ENCODE measurements around the gene INHBC. TPM values are rescaled to one million over a fixed set of nuclear protein-coding genes. Genes with fewer than 3 reads are reported as not detected.

INHBC gene
- total RNA-seq, 4 donors from 2014 or later = not detected

DNA sequence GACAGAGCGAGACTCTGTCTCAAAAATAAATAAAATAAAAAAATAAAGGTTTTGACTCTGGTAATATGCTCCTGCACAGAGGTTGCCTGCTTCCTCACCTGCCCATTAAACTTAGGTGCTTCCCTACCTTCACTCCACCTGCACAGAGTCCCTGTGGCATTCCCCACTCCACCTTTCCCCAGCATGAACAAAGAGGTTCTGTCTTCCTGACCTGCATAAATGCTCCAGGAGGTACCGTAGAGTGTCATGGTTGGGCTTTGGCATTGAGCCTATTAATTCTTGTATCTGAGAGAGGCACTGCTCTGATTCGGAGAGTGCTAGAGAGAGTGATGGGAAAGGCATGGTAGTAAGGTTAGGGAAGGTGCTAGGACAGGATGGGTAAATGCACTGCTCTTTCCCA lies 38.8 kb downstream of the INHBC start:
- no peak overlapping the region for H3K4me3 ChIP-seq
- no peak for DNase-seq
- no peak for TF ChIP-seq POLR2A (IDR thresholded peaks at IDR 0.05)
- TF ChIP-seq, protein P1, sequence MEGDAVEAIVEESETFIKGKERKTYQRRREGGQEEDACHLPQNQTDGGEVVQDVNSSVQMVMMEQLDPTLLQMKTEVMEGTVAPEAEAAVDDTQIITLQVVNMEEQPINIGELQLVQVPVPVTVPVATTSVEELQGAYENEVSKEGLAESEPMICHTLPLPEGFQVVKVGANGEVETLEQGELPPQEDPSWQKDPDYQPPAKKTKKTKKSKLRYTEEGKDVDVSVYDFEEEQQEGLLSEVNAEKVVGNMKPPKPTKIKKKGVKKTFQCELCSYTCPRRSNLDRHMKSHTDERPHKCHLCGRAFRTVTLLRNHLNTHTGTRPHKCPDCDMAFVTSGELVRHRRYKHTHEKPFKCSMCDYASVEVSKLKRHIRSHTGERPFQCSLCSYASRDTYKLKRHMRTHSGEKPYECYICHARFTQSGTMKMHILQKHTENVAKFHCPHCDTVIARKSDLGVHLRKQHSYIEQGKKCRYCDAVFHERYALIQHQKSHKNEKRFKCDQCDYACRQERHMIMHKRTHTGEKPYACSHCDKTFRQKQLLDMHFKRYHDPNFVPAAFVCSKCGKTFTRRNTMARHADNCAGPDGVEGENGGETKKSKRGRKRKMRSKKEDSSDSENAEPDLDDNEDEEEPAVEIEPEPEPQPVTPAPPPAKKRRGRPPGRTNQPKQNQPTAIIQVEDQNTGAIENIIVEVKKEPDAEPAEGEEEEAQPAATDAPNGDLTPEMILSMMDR (IDR thresholded peaks at IDR 0.05) = no peak
- H3K9me3 ChIP-seq = no peaks in the 10 kb centered on the region
- H3K27me3 ChIP-seq = peaks cover 0 to 11% of the 10 kb centered on the region in 2 donors
- H3K27ac ChIP-seq = no peak overlapping the region
- H3K36me3 ChIP-seq = peaks cover 0 to 9% (median 0%) of the 10 kb centered on the region in 3 donors
- peaks cover 8 to 36% (median 18%) of the 10 kb centered on the region in 4 donors for H3K4me1 ChIP-seq

DNA sequence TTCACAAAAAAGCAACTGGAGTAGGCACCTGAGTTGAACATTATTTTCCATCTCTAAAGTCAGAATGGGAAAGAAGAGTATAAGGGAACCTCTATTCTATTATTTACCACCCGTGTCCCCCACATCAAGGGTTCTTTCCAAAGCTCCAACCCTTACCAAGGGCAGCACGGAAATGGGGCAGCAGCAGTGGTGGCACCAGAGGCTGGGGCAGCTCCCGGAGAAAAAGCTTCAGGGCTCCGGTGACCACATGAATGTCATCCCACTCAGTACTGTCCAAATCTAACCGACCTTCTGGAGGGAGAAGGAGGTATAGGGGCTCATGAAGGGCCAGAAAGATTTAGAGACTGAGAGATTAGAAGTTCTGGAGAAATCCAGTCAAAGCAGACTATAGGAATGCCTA lies 39.3 kb downstream of the INHBC start:
- DNase-seq = no peak

DNA sequence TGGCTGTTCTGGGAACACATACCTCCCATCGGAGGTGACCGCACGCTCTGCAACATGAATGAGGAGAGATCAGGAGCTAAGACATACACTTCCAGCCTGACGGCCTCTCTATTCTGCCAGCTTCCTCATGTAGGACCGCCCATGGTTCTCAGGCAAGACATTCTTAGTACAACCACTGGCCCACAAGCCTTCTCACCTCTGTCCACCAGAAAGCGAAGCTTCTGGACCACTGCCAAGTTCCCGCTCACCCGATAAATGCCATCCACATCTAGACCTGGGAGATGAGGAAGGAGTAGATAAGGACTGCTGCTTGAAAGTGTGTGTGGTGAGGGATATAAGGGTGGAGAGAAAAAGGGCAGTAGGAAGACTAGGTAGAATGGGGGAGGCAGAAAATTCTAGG lies 39.8 kb downstream of the INHBC start:
- H3K27ac ChIP-seq = no peak overlapping the region
- no peak for DNase-seq
- no peak overlapping the region for H3K4me3 ChIP-seq
- H3K27me3 ChIP-seq = peaks cover 0 to 11% of the 10 kb centered on the region in 2 donors
- H3K36me3 ChIP-seq = peaks cover 0 to 9% (median 0%) of the 10 kb centered on the region in 3 donors
- H3K9me3 ChIP-seq = no peaks in the 10 kb centered on the region
- peaks cover 8 to 36% (median 21%) of the 10 kb centered on the region in 4 donors for H3K4me1 ChIP-seq
- TF ChIP-seq POLR2A (IDR thresholded peaks at IDR 0.05) = no peak
- TF ChIP-seq, protein P1 (IDR thresholded peaks at IDR 0.05) = no peak

More for the DNA sequence above, 39.3 kb downstream of the INHBC start:
- Histone ChIP-seq H3K27ac (no peak overlapping the region), H3K36me3 (peaks cover 0 to 9% (median 0%) of the 10 kb centered on the region in 3 donors), H3K4me1 (peaks cover 8 to 36% (median 20%) of the 10 kb centered on the region in 4 donors), H3K9me3 (no peaks in the 10 kb centered on the region), H3K27me3 (peaks cover 0 to 11% of the 10 kb centered on the region in 2 donors), H3K4me3 (no peak overlapping the region)
- TF ChIP-seq POLR2A (IDR thresholded peaks at IDR 0.05) = no peak
- TF ChIP-seq, protein P1 (IDR thresholded peaks at IDR 0.05) = no peak

DNA sequence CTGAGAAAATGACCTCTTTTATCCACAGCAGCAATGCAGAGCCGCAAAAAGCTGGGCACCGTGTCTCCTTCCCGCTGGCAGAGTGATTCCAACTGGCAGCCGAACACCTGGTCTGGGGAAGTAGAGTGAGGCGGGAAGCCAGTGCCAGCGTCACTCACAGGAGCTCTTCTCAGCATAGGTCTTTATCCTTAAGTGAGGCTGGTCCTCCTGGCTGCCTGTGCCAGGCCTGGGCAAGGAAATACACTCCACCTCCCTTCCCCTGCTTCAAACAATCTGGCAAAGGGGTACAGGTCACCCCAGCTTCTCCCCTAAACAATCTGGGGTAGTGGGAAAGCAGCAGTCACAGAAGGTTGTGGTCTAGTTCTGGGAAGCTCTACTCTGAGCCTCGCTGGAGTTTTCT lies 40.3 kb downstream of the INHBC start:
- Histone ChIP-seq H3K27me3 (peaks cover 0 to 11% of the 10 kb centered on the region in 2 donors), H3K4me3 (peak overlapping the region in 2 of 4 donors; percentile 44 to 47), H3K4me1 (peaks cover 8 to 36% (median 22%) of the 10 kb centered on the region in 4 donors), H3K9me3 (no peaks in the 10 kb centered on the region), H3K27ac (no peak overlapping the region), H3K36me3 (peaks cover 0 to 9% (median 0%) of the 10 kb centered on the region in 3 donors)
- no peak for DNase-seq
- no peak for TF ChIP-seq POLR2A (IDR thresholded peaks at IDR 0.05)
- TF ChIP-seq, protein P1 (IDR thresholded peaks at IDR 0.05) = no peak

- H3K36me3 ChIP-seq = peaks cover 0 to 9% (median 0%) of the 10 kb centered on the region in 3 donors
- H3K4me1 ChIP-seq = peaks cover 8 to 33% (median 27%) of the 10 kb centered on the region in 4 donors
- H3K27ac ChIP-seq = peak overlapping the region in 3 of 4 donors; percentile 82 to 95 (median 87)
- peak overlapping the region; percentile 43 to 56 (median 46) for H3K4me3 ChIP-seq
- H3K9me3 ChIP-seq = no peaks in the 10 kb centered on the region
- TF ChIP-seq, protein P1 (IDR thresholded peaks at IDR 0.05) = no peak
- TF ChIP-seq POLR2A (IDR thresholded peaks at IDR 0.05) = no peak
- peaks cover 0 to 11% of the 10 kb centered on the region in 2 donors for H3K27me3 ChIP-seq
- DNase-seq = peak in 1 of 3 donors; percentile 59
Measured at GRCh38 chr12:57475271-57476161, 40.9 kb downstream of the INHBC start.
